Panc1 (cell line): ENCODE data around the gene ACVR1B.

Source experiments
- CTCF ChIP-seq: fragments of 450-650 bp; IDR thresholded peaks from 2 replicates; pipeline ENCODE4 v1.5.1; 2017; ENCODE audit warnings: mild to moderate bottlenecking
- POLR2AphosphoS5 ChIP-seq: IDR thresholded peaks from 2 replicates; pipeline ENCODE4 v1.6.1; 2012; ENCODE audit warnings: mild to moderate bottlenecking, low read depth, low read length, moderate library complexity

- TF ChIP-seq CTCF (no peak), POLR2AphosphoS5 (no peak)
These were observed 9.4 kb upstream of the ACVR1B start for GRCh38 chr12:51942056-51942455.
